HG03442 (cell line): ENCODE data around the gene LEAP2.
A peak's percentile ranks its signal among the peaks of the same experiment; 100 is the strongest.

Source experiments
- ATAC-seq: cut with Tn5 transposase; IDR thresholded peaks from one replicate; pipeline ENCODE4 v1.9.1; 2021; ENCODE audit warnings: mild to moderate bottlenecking, moderate library complexity; ENCODE audit not compliant: unreplicated experiment

Gene LEAP2

DNA sequence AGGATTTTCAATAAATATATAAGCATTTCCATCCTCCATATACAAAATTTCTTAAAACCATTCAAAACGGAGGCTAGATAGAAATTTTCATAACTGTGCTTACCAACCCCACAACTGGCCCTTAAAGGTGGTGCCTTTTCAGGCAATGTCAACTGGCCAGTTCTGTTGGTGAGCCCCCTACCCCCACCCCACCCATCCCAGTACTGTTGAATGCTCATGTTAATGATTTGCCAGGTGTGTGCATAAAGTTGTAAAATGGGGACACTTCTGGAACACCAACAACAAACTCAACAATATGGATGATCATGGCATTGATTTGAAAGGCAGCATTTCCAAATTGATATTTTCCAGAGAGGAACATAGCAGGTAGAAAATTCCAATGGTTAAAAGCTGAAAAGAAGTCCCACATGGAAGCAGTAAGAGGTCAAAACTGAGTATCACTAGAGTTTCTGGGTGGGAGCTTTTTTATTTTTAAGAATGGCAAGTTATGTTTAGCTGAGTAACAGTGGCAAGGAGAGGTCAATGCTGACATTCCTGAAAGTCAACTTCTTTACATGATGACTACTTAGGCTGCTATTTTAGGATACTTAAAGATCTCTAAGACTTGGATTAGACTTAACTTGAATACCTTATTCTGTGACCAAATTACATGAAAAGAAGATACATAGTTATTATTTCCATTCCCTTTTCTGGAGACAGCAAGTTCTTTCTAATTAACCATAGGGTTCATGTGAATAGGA lies 2.7 kb downstream of the LEAP2 start:
- ATAC-seq = no peak

DNA sequence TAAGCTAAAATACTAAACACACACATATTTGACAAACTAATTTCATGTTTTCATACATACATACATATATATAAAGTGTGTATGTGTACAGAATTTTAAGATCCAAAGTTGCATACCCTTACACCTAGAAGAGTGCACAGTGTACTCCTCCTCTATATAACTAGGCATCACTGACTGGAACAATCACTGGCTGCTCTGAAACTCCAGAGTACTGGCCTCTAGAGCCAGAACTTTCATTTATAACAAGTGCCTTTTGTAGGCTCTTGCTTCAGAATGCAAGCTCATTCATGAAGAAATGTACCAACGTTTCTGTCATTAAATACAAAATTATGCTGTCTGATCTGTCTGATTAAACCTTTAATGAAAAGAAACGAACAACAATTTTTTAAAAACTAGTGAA lies 4.0 kb downstream of the LEAP2 start:
- ATAC-seq = no peak

DNA sequence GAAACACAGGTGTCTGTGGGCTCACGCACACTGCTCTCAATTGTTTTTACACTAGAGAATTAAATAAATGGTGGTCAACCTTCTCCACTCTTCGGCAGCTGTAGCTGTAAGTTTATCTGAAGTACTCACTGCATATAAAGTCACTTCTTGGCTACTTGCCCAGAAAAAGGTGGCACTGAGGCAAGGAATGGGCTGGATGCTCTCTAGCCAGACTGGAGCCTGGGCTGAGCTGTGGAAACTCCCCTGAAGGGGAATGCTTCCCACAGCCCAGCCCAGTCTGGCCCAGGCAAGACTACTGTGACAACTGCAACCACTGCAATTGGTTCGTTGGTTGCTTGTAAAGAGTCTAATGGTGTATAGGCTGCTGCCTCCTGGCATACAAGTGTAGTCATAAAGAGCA lies 4.5 kb downstream of the LEAP2 start:
- no peak for ATAC-seq

DNA sequence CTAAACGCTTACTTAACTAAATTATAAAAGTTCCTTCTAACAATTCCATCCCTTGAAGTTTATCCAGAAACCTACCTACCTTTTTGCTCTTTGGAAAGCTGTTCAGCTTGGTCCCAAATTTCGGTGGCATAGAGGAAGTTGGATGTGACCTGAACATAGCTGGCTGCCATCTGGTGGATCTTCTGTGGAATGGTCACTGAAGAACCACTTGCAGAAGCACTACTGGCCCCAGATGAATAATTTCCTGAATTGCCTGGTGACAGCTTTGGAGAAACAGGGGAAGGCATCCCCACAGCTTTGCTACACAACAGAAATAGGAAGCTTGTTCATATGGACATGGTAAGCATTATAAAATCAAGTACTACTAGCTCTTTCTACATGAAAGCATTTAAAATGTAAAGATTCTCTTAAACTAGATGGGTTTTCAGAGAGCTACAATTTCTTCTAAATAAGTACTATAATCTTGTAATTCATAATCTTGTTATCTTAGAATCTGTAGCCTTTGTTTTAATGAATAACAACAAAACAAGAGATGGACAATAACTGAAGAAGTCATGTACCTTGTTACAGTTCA lies 9.9 kb downstream of the LEAP2 start:
- ATAC-seq = peak; percentile 59

DNA sequence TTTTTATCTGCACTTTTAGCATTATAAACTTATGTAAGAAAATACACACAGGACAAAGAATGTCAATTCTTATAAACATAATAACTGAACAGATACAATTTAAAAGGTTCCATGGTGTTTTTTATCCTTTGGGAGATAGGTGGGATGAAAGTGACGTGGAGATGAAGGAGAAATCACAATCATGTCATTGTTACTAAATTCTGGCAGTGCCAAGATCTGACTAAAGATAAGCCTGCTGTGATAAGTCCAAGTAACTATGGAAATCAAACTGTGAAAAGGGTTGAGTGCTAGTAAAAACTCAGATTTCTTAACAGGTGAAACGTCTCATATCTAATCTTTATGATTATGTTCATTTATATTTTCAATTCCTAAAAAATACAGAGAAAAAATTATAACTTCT lies 11.1 kb downstream of the LEAP2 start:
- ATAC-seq = no peak

DNA sequence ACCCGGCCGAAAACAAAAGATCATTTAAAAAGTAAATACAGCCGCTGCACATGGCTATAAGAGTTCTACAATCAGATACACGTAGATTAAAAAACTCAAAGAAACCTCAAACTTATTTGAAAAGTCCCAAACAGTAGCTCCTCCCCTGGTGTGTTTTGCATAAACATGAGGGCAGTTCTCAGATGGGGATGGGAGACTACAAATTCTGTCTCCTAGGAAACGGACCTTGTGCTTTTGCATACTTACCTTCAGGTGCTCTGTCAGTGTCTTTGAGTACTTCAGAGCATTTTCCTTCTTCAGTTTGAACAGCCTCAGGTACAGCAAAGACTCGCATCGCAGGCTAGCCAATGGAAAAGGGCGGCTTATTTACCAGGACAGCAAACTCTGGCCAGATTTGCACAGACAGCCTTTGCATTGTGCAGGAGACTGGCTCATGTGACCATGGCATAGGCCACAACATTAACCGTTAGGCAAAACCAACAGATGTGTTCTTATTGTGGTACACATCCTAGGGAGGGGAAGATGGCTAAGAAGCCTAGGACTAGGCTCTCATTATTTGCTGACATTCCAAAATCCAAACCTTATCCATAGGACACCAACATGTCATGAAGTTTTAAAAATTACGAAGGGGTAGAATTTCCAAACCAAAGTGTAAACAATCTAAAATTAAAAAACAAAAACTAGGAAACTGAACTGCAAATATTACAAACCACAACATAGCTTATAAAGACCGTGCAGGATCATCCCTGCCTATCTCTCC lies 12.8 kb downstream of the LEAP2 start:
- no peak for ATAC-seq

DNA sequence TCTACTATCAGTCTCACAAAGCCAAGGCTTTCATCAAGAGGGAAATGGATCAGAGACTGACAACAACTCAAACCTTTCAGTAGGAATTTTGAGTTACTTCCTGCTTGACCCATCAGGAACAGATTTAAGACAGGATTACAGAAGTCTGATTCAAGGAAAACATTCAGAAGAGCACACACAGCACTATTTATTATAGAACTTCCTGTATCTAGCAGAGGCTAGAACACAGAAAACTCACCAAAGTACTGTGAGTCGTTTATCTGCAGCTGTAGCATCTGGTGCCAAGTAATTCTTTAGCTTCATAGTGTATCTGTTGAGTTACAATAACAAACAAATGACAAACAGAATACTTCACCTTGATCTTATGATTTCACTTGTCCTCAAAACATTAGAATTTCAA lies 13.8 kb downstream of the LEAP2 start:
- ATAC-seq = no peak

DNA sequence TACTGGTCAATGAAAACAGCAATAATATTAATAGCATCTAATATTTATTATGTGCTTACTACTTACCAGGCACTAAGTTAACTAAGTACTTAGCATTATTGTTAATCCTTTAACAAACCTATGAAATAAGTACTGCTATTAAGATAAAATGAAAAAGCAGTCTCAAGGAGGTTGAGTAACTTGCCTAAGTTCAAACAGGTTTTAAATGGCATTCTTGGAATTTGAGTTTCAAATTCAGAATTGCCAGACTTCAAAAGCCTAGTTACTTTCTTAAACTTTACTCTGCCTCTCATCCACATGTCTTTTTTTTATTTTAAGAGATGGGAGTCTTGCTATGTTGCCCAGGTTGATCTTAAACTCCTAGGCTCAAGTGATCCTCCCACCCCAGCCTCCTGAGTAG lies 16.0 kb downstream of the LEAP2 start:
- ATAC-seq = no peak

DNA sequence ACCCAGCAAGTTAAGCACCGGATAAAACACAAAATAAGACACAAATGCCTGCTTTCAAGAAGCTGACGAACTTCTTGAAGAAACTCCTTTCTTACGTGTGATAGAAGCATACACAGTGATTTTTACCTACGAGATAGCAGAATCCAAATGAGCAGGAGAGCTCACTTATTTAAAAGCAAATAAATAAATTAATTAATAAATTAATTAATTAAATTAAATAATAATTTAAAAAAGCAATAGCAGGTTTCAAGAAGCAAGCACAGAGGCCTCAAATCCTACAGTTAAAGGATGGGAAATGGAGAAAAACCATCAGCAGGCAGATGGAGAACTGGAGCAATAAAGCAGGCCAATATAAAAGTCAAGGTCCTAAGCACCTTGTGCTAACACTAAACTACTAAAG lies 17.3 kb downstream of the LEAP2 start:
- no peak for ATAC-seq

DNA sequence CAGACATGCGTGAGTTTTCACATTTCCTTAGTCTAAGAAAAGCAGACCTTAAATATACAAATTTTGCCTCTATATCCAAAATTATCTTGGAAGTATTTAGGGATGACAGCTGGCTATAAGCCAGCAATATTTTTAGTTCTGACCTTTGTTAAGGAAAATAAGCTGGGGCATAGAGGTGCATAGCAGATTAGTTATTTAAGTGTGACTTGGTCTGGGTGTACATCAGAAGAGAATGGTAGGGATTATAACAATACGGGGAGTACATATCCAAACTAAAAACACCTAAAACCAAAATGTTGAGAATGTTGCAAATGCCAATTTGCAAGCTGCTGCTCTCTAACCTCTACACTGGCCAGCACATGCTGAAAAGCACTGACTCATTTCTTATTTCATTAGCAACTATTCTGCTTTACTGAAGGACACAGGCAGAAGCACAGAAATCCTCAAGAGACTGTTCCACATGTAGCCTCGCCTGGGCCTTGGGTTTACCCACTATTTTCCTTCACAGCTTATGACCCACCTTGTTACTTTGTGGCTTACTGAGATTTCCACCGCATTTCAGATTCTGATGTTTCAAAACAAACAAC lies 22.3 kb downstream of the LEAP2 start:
- no peak for ATAC-seq

DNA sequence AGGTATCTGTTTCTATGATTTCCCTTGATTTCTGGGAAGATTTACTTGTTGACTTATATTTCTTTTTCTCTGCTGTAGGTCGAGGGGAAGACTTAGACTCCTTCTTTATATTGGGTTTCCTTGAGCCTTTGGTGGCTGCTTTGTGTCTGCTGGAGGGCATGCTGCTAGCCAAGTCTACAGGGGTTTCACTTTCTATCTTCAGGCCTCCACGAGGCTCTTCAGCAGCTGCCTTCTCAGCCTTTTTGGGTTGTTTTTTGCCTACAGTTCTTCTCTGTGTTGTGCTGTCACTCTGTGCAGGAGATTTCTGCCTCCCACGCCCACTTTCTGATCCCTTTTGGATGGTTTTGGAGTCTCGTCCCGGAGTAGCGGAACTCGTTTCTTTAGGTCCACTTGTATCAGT lies 23.2 kb downstream of the LEAP2 start:
- no peak for ATAC-seq

DNA sequence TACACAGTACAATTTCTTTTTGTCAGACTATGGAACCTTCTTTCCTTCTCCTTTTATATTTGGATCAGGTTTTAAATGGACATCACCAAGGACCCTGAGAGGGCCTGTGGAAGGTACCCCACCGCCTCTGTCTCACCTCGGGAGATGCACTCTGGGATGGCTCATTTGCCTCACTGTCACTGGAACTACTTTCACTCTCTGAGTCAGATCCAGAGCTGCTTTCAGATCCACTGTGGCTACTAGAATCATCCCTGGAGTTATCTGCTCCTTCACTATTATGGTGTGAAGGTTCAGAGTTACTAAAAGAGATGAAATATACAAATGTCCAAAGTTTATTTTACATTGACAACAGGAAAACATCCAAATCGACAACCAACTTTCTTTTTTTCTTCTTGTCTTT lies 24.6 kb downstream of the LEAP2 start:
- ATAC-seq = no peak

DNA sequence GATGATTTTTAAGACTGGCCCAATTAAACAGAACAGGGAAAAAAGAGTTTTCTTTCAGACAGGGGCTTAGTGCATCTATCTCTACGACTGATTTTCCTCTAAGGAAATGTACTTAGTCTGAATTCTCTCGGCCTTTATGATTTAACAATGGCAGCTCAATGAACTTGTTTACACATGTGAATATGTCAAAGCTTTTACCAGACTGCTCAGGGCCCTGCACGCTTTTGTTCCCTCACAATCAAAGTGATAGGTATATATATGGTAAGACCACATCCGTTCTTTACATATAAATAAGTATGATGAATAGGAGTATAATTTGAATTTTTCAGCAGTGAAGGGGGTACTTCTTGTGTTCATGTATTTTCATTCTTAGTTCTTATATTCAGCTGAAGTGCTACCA lies 27.6 kb downstream of the LEAP2 start:
- no peak for ATAC-seq

DNA sequence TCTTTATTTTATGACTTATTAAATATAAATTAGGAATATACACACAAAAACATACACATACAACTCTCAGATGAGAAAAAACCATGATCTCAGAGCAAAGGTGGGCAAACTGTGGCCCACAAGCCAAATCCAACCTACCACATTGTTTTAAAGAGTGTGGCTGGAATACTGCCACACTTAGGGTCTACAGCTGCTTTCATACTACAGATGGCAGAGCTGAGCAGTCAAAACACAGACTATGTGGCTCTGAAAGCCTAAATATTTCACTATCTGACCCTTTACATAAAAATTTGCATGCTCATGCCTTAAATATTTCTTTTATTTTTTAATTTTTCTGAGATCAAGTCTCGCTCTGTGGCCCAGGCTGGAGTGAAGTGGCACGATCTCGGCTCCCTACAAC lies 28.3 kb downstream of the LEAP2 start:
- no peak for ATAC-seq

DNA sequence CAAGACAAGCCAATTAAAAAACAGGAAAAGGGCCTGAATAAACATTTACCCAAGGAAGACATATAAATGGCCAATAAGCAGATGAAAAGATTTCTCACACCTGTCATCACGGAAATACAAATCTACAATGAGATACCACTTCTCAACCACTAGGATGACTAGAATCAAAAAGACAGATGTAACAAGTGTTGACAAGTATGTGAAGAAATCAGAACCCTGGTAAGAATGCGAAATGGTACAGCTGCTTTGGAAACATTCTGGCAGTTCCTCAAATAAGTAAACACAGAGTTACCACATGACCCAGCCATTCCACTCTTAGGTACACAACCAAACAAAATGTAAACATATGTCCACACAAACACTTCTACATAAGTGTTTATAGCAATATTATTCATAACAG lies 32.5 kb downstream of the LEAP2 start:
- ATAC-seq = no peak

DNA sequence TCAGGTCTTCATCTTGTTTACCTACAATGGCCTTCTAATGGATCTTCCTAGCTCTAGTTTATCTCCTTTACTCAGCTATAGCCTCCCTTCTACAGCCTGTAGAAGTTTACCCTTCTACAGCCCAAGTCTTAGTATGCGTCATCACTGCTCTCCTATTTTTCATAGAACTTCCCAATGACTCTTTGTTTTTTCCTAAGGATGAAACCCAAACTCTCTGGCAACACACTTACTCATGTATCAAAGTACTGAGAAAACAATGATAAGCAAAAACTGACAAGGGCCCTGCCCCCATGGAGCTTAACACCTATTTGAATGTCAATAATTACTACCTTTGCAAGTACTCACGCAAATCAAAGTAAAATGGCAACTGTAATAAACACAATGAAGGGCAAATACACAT lies 33.7 kb downstream of the LEAP2 start:
- no peak for ATAC-seq

DNA sequence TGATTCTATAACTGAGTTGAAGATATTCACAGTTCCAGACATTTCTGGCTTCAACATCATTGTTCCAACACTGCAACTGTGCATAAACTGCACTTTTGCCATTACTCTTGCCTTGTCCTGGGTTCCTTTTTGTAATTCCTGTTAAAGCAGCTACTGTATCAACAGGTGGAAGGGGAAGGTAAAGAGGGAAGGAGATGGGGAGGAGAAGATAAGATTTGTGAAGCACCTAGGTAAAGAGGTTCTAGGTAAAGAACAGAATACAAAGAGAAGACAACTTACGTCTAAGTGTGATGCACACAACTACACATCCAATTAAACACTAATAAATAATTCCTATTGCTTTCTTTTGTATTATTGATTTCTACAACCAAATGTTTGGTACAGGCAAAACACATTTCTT lies 36.2 kb downstream of the LEAP2 start:
- ATAC-seq = no peak

DNA sequence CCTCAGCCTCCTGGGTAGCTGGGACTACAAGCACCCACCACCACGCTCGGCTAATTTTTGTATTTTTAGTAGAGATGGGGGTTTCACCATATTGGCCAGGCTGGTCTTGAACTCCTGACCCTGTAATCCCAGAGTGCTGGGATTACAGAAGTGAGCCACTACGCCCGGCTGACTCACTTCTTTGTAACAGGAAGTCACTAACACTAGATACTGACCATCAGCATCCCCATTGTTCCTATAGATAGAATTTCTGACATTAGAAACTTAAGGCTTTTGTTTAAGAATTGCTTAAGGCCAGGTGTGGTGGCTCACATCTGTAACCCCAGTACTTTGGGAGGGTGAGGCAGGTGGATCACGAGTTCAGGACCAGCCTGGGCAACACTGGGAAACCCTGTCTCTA lies 42.2 kb downstream of the LEAP2 start:
- no peak for ATAC-seq

DNA sequence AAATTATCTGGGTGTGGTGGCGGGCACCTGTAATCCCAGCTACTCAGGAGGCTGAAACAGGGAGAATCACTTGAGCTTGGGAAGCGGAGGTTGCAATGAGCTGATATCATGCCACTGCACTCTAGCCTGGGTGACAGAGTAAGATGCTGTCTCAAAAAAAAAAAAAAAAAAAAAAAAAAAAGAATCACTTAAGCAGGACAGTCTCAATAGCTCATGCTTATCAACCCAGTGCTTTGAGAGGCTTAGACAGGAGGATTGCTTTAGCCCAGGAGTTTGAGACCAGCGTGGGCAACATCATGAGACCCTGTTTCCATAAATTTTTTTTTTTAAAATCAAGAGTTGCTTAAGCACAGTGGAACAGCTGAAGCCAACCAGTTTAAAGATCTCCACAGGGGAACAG lies 42.6 kb downstream of the LEAP2 start:
- no peak for ATAC-seq
